ENCODE results near the gene DHRS7. TPM values are rescaled to one million over a fixed set of nuclear protein-coding genes. Genes with fewer than 3 reads are reported as not detected.

Gene DHRS7
- polyA plus RNA-seq, 2 of the 4 experiments (the other 2 are of a cell fraction): 75.4 to 97.5 TPM

- WGBS (ENCODE audit: missing lambda C conversion rate): 23% methylated on average over 3 of the region's 3 CpGs
- DNase-seq (ENCODE audit: low read depth in 1 of 2, low spot score in 1 of 2) (peak in 1 of 2 experiments; percentile 31), FAIRE-seq (no peak), ATAC-seq (peak; percentile 54 to 66; a peak in 4 of 6 replicates)
- H3K9me3 ChIP-seq: no peaks in the 10 kb centered on the region
- no peak overlapping the region for H3K4me3 ChIP-seq
- H3K27ac ChIP-seq: no peak overlapping the region
- ChIA-PET POLR2A (no interaction called here), CTCF (interaction anchor here (1.3 to 10.0 kb wide), 8 partner anchors 21 to 1064 kb away, joined by 3 to 106 read pairs (median 4); partner anchors contain the start of gene DHRS7)
- no peak overlapping the region for H3K4me2 ChIP-seq
- TF ChIP-seq EP300 (IDR thresholded peaks at IDR 0.05) (no peak), E2F6 (IDR thresholded peaks at IDR 0.05; ENCODE audit: borderline replicate concordance, low read depth) (no peak), RAD21 (conservative IDR thresholded peaks at IDR 0.05 in 1 of 2, IDR thresholded peaks at IDR 0.05 in 1 of 2) (peak; percentile 25 to 34; a peak in 3 of 5 replicates), CTCF (IDR thresholded peaks at IDR 0.05) (peak; percentile 30; the same call in 2 of the 3 replicates)
- peaks cover 7% of the 10 kb centered on the region; the same call in 2 of the 3 replicates for H3K4me1 ChIP-seq
Observed at GRCh38 chr14:60188115-60188514, 22.9 kb upstream of the DHRS7 start.

GRCh38 chr14:60184905-60185555 lies 19.8 kb upstream of the DHRS7 start:
- TF ChIP-seq FOSB (CRISPR knock-in tag; IDR thresholded peaks at IDR 0.05) (no peak), MAFK (IDR thresholded peaks at IDR 0.05; ENCODE audit: partially characterized antibody) (peak; percentile 2), RCOR1 (IDR thresholded peaks at IDR 0.05; ENCODE audit: low read depth, low read length) (no peak), FOSL2 (IDR thresholded peaks at IDR 0.05) (no peak), FOSL2 (CRISPR knock-in tag; IDR thresholded peaks at IDR 0.05) (peak; percentile 26; the same call in 1 of the 2 replicates), CBX8 (IDR thresholded peaks at IDR 0.05) (no peak), KDM5A (IDR thresholded peaks at IDR 0.05) (no peak), JUN (IDR thresholded peaks at IDR 0.05) (no peak), BCL3 (IDR thresholded peaks at IDR 0.05) (no peak), TFCP2L1 (CRISPR knock-in tag; IDR thresholded peaks at IDR 0.05) (no peak), CHD4 (IDR thresholded peaks at IDR 0.05; ENCODE audit: borderline replicate concordance) (no peak), JUNB (IDR thresholded peaks at IDR 0.05) (no peak), USF2 (IDR thresholded peaks at IDR 0.05) (no peak), NR3C1 (IDR thresholded peaks at IDR 0.05) (no peak)
- no peak for FAIRE-seq
- DNase-seq (ENCODE audit: low read depth in 1 of 2, low spot score in 1 of 2): no peak
- H3K27ac ChIP-seq: no peak overlapping the region
- H3K4me1 ChIP-seq: peaks cover 7% of the 10 kb centered on the region; the same call in 2 of the 3 replicates
- ChIA-PET CTCF (interaction anchor here (0.6 to 10.0 kb wide), 34 partner anchors 10 to 1102 kb away, joined by 3 to 106 read pairs (median 4); partner anchors contain the start of genes DHRS7 and SIX6), POLR2A (no interaction called here)
- ATAC-seq: no peak
- no peak overlapping the region for H3K4me3 ChIP-seq
- H3K4me2 ChIP-seq: no peak overlapping the region
- 29% methylated on average over 5 of the region's 5 CpGs for WGBS (ENCODE audit: missing lambda C conversion rate)
- peaks cover 6% of the 10 kb centered on the region; the same call in 1 of the 3 replicates for H3K9me3 ChIP-seq

Measured in A549 (cell line).